SK-N-SH treated with all-trans-retinoic acid at 6 μM for 48 hours (cell line): ENCODE measurements around the gene RAMP3.

Experiments
- ATAC-seq: fragments of 200-7000 bp; cut with Tn5 transposase; 3 replicates; pipeline ENCODE4 v1.9.1; 2020; ENCODE audit warnings: mild to moderate bottlenecking, moderate library complexity
- ARNTL ChIP-seq: fragments of 450-650 bp; formaldehyde crosslinking; IDR thresholded peaks from 2 replicates; pipeline ENCODE4 v1.5.0; 2020; ENCODE audit warnings: low read depth, mild to moderate bottlenecking, moderate library complexity, borderline replicate concordance
- BACH2 ChIP-seq: fragments of 250-450 bp; sonication (Bioruptor Pico); IDR thresholded peaks from 2 replicates; pipeline ENCODE4 v1.9.0; 2021; ENCODE audit warnings: mild to moderate bottlenecking, borderline replicate concordance
- CREB5 ChIP-seq: fragments of 250-450 bp; sonication (Bioruptor Pico); IDR thresholded peaks from 2 replicates; pipeline ENCODE4 v1.5.1; 2020; ENCODE audit warnings: low read depth, mild to moderate bottlenecking, moderate library complexity
- CSRNP3 ChIP-seq: fragments of 250-450 bp; sonication (Bioruptor Pico); IDR thresholded peaks from 2 replicates; pipeline ENCODE4 v1.5.1; 2021; ENCODE audit warnings: mild to moderate bottlenecking, moderate library complexity
- ESRRG ChIP-seq: fragments of 250-450 bp; sonication (Bioruptor Pico); IDR thresholded peaks from 2 replicates; pipeline ENCODE4 v1.6.1; 2021; ENCODE audit warnings: mild to moderate bottlenecking
- ISL1 ChIP-seq: fragments of 250-450 bp; sonication (Bioruptor Pico); IDR thresholded peaks from 2 replicates; pipeline ENCODE4 v2.1.2; 2022; ENCODE audit warnings: mild to moderate bottlenecking, moderate library complexity
- OSR1 ChIP-seq: fragments of 250-450 bp; sonication (Bioruptor Pico); IDR thresholded peaks from 2 replicates; pipeline ENCODE4 v1.8.0; 2022; ENCODE audit warnings: moderate library complexity, mild to moderate bottlenecking, inconsistent platforms
- PATZ1 ChIP-seq: fragments of 250-450 bp; sonication (Bioruptor Pico); IDR thresholded peaks from 2 replicates; pipeline ENCODE4 v1.8.0; 2020; ENCODE audit warnings: mild to moderate bottlenecking, moderate library complexity, borderline replicate concordance
- PPARA ChIP-seq: fragments of 250-450 bp; sonication (Bioruptor Pico); IDR thresholded peaks from 2 replicates; pipeline ENCODE4 v1.5.0; 2020; ENCODE audit warnings: mild to moderate bottlenecking, borderline replicate concordance
- RARB ChIP-seq: fragments of 250-450 bp; sonication (Bioruptor Pico); IDR thresholded peaks from 2 replicates; pipeline ENCODE4 v1.8.0; 2021; ENCODE audit warnings: mild to moderate bottlenecking, moderate library complexity
- SNAI2 ChIP-seq: fragments of 250-450 bp; sonication (Bioruptor Pico); IDR thresholded peaks from 2 replicates; pipeline ENCODE4 v1.5.0; 2020; ENCODE audit warnings: mild to moderate bottlenecking, moderate library complexity
- TCF4 ChIP-seq: fragments of 250-450 bp; sonication (Bioruptor Pico); IDR thresholded peaks from 2 replicates; pipeline ENCODE4 v1.8.0; 2021; ENCODE audit warnings: mild to moderate bottlenecking, moderate library complexity, borderline replicate concordance
- TOX ChIP-seq: fragments of 250-450 bp; sonication (Bioruptor Pico); IDR thresholded peaks from 2 replicates; pipeline ENCODE4 v1.8.0; 2021; ENCODE audit warnings: mild to moderate bottlenecking, moderate library complexity, borderline replicate concordance
- TSHZ2 ChIP-seq: fragments of 250-450 bp; sonication (Bioruptor Pico); IDR thresholded peaks from 2 replicates; pipeline ENCODE4 v1.5.0; 2020; ENCODE audit warnings: mild to moderate bottlenecking, moderate library complexity
- ZC3H10 ChIP-seq: fragments of 250-450 bp; sonication (Bioruptor Pico); IDR thresholded peaks from 2 replicates; pipeline ENCODE4 v1.5.1; 2021; ENCODE audit warnings: mild to moderate bottlenecking, moderate library complexity
- ZFP3 ChIP-seq: fragments of 250-450 bp; sonication (Bioruptor Pico); IDR thresholded peaks from 2 replicates; pipeline ENCODE4 v1.5.0; 2020; ENCODE audit warnings: mild to moderate bottlenecking, moderate library complexity
- ZFP30 ChIP-seq: fragments of 450-650 bp; formaldehyde crosslinking; IDR thresholded peaks from 2 replicates; pipeline ENCODE4 v1.5.0; 2022; ENCODE audit warnings: mild to moderate bottlenecking, moderate library complexity
- ZNF565 ChIP-seq: fragments of 450-650 bp; formaldehyde crosslinking; conservative IDR thresholded peaks from 2 replicates; pipeline ENCODE4 v1.5.0; 2020; ENCODE audit warnings: low read depth, mild to moderate bottlenecking, moderate library complexity
- ZNF8 ChIP-seq: fragments of 450-650 bp; formaldehyde crosslinking; IDR thresholded peaks from 2 replicates; pipeline ENCODE4 v1.5.0; 2020; ENCODE audit warnings: mild to moderate bottlenecking, moderate library complexity

Gene RAMP3

GRCh38 chr7:45165857-45166256 lies 8.3 kb downstream of the RAMP3 start:
- no peak for TF ChIP-seq CREB5 (CRISPR knock-in tag)
- no peak for TF ChIP-seq PATZ1 (CRISPR knock-in tag)
- TF ChIP-seq ARNTL (CRISPR knock-in tag) = no peak
- ATAC-seq = no peak

GRCh38 chr7:45171946-45172345 lies 14.4 kb downstream of the RAMP3 start:
- TF ChIP-seq PATZ1 (CRISPR knock-in tag) (no peak), OSR1 (no peak), ESRRG (CRISPR knock-in tag) (no peak), PPARA (CRISPR knock-in tag) (no peak), TOX (CRISPR knock-in tag) (no peak), CSRNP3 (CRISPR knock-in tag) (no peak), ZNF565 (CRISPR knock-in tag) (no peak), ZFP30 (CRISPR knock-in tag) (no peak), ZFP3 (CRISPR knock-in tag) (no peak), TSHZ2 (CRISPR knock-in tag) (no peak), ZNF8 (CRISPR knock-in tag) (no peak), RARB (no peak)
- ATAC-seq = no peak

- TF ChIP-seq PPARA (CRISPR knock-in tag) (no peak), ISL1 (CRISPR knock-in tag) (no peak), ARNTL (CRISPR knock-in tag) (no peak), ZFP3 (CRISPR knock-in tag) (no peak), ZC3H10 (no peak)
- ATAC-seq = no peak
Measured at GRCh38 chr7:45173596-45174327, 16.2 kb downstream of the RAMP3 start.

- no peak for TF ChIP-seq ZC3H10
- TF ChIP-seq TOX (CRISPR knock-in tag) = no peak
- TF ChIP-seq BACH2 (CRISPR knock-in tag) = no peak
- no peak for TF ChIP-seq ARNTL (CRISPR knock-in tag)
- no peak for TF ChIP-seq ZNF565 (CRISPR knock-in tag)
- TF ChIP-seq CREB5 (CRISPR knock-in tag) = no peak
- no peak for TF ChIP-seq ZFP30 (CRISPR knock-in tag)
- TF ChIP-seq TCF4 (CRISPR knock-in tag) = no peak
- TF ChIP-seq PPARA (CRISPR knock-in tag) = no peak
- no peak for TF ChIP-seq TSHZ2 (CRISPR knock-in tag)
- TF ChIP-seq ISL1 (CRISPR knock-in tag) = no peak
- TF ChIP-seq ZNF8 (CRISPR knock-in tag) = no peak
- no peak for TF ChIP-seq SNAI2
- no peak for TF ChIP-seq ESRRG (CRISPR knock-in tag)
- ATAC-seq = no peak
Measured at GRCh38 chr7:45174328-45174610, 16.7 kb downstream of the RAMP3 start.
